H9 (cell line): Measurements from ENCODE around the gene LHFPL2. TPM values are rescaled to one million over a fixed set of nuclear protein-coding genes. Genes with fewer than 3 reads are reported as not detected.

ENCODE experiments used
- DNase-seq: peaks from one replicate; pipeline ENCODE4 v3.0.0-alpha.2; 2017
- H2AFZ ChIP-seq: one replicate; pipeline ENCODE4 v1.6.1; 2013; ENCODE audit warnings: mild to moderate bottlenecking, low read length, control low read depth, moderate library complexity
- H2AK5ac ChIP-seq: 2 replicates; pipeline ENCODE4 v1.6.1; 2013; ENCODE audit warnings: low read length, control low read depth, mixed read lengths; ENCODE audit not compliant: insufficient read length
- H2BK120ac ChIP-seq: one replicate; pipeline ENCODE4 v1.6.1; 2013; ENCODE audit warnings: low read depth, mild to moderate bottlenecking, low read length, control low read depth, inconsistent platforms; ENCODE audit not compliant: poor library complexity, severe bottlenecking
- H2BK12ac ChIP-seq: 2 replicates; pipeline ENCODE4 v1.6.1; 2013; ENCODE audit warnings: low read length, control low read depth, mixed read lengths, low read depth; ENCODE audit not compliant: insufficient read length
- H2BK15ac ChIP-seq: 2 replicates; pipeline ENCODE4 v1.6.1; 2013; ENCODE audit warnings: low read depth, low read length, control low read depth
- H2BK20ac ChIP-seq: one replicate; pipeline ENCODE4 v1.6.1; 2013; ENCODE audit warnings: low read depth, mild to moderate bottlenecking, low read length, control low read depth, inconsistent platforms; ENCODE audit not compliant: poor library complexity, severe bottlenecking
- H2BK5ac ChIP-seq: 2 replicates; pipeline ENCODE4 v1.6.1; 2013; ENCODE audit warnings: low read length, control low read depth, mixed read lengths; ENCODE audit not compliant: insufficient read length
- H3K14ac ChIP-seq: 2 replicates; pipeline ENCODE4 v1.6.1; 2013; ENCODE audit warnings: low read length, control low read depth; ENCODE audit not compliant: insufficient read depth
- H3K18ac ChIP-seq: 2 replicates; pipeline ENCODE4 v1.6.1; 2013; ENCODE audit warnings: low read depth, mild to moderate bottlenecking, mixed read lengths, low read length, control low read depth; ENCODE audit not compliant: insufficient read length
- H3K23ac ChIP-seq: 2 replicates; pipeline ENCODE4 v1.6.1; 2013; ENCODE audit warnings: low read length, control low read depth, mixed read lengths, low read depth; ENCODE audit not compliant: insufficient read length
- H3K23me2 ChIP-seq: 2 replicates; pipeline ENCODE4 v1.6.1; 2013; ENCODE audit warnings: low read depth, mild to moderate bottlenecking, mixed read lengths, low read length, control low read depth; ENCODE audit not compliant: insufficient read length, poor library complexity, severe bottlenecking
- H3K27ac ChIP-seq: 2 replicates; pipeline ENCODE4 v1.5.1; 2013; ENCODE audit warnings: low read length, control low read depth, mixed read lengths, low read depth; ENCODE audit not compliant: insufficient read length
- H3K27me3 ChIP-seq: 2 replicates; pipeline ENCODE4 v1.6.1; 2013; ENCODE audit warnings: low read length, control low read depth, inconsistent platforms; ENCODE audit not compliant: insufficient read depth
- H3K4ac ChIP-seq: 2 replicates; pipeline ENCODE4 v1.6.1; 2013; ENCODE audit warnings: low read depth, mild to moderate bottlenecking, control low read depth, inconsistent platforms, low read length, moderate library complexity
- H3K4me1 ChIP-seq: 2 replicates; pipeline ENCODE4 v1.6.1; 2013; ENCODE audit warnings: low read length, control low read depth, inconsistent platforms; ENCODE audit not compliant: insufficient read depth
- H3K4me2 ChIP-seq: 2 replicates; pipeline ENCODE4 v1.6.1; 2013; ENCODE audit warnings: low read length, control low read depth, mixed read lengths; ENCODE audit not compliant: insufficient read length, insufficient read depth
- H3K56ac ChIP-seq: 2 replicates; pipeline ENCODE4 v1.6.1; 2013; ENCODE audit warnings: low read depth, mild to moderate bottlenecking, mixed read lengths, low read length, control low read depth; ENCODE audit not compliant: insufficient read length
- H3K79me1 ChIP-seq: 2 replicates; pipeline ENCODE4 v1.6.1; 2013; ENCODE audit warnings: low read depth, mild to moderate bottlenecking, moderate library complexity, low read length, control low read depth, inconsistent platforms; ENCODE audit not compliant: insufficient read depth, poor library complexity, severe bottlenecking
- H3K79me2 ChIP-seq: 2 replicates; pipeline ENCODE4 v1.6.1; 2013; ENCODE audit warnings: low read length, control low read depth, inconsistent platforms; ENCODE audit not compliant: insufficient read depth
- H3K9ac ChIP-seq: 2 replicates; pipeline ENCODE4 v1.6.1; 2013; ENCODE audit warnings: low read length, control low read depth, mixed read lengths; ENCODE audit not compliant: insufficient read length; ENCODE audit errors: extremely low read depth
- H3K9me3 ChIP-seq: one replicate; pipeline ENCODE4 v1.6.1; 2013; ENCODE audit warnings: low read depth, low read length, inconsistent platforms; ENCODE audit not compliant: control insufficient read depth
- H3T11ph ChIP-seq: one replicate; pipeline ENCODE4 v1.6.1; 2013; ENCODE audit warnings: mild to moderate bottlenecking, low read length, control low read depth, inconsistent platforms
- H4K20me1 ChIP-seq: one replicate; pipeline ENCODE4 v1.6.1; 2013; ENCODE audit not compliant: control insufficient read depth, insufficient read length, insufficient read depth
- H4K5ac ChIP-seq: 2 replicates; pipeline ENCODE4 v1.6.1; 2013; ENCODE audit warnings: low read depth, mild to moderate bottlenecking, mixed read lengths, low read length, control low read depth; ENCODE audit not compliant: insufficient read length
- H4K8ac ChIP-seq: replicated peaks from 2 replicates; pipeline ENCODE4 v1.6.1; 2013; ENCODE audit warnings: low read length, control low read depth, mixed read lengths, low read depth; ENCODE audit not compliant: insufficient read length
- H4K91ac ChIP-seq: 2 replicates; pipeline ENCODE4 v1.6.1; 2013; ENCODE audit warnings: low read depth, mild to moderate bottlenecking, moderate library complexity, mixed read lengths, low read length, control low read depth; ENCODE audit not compliant: insufficient read length
- H3K27ac Mint-ChIP-seq, 3 experiments: 2 replicates in 2 of 3; 3 replicates in 1 of 3; pipeline ENCODE4 v1.8.0; 2020 to 2021; ENCODE audit warnings: mixed read lengths in 3 of 3, mild to moderate bottlenecking in 1 of 3, moderate library complexity in 1 of 3
- H3K27me3 Mint-ChIP-seq: 2 replicates; pipeline ENCODE4 v1.8.0; 2021; ENCODE audit warnings: low read depth, mild to moderate bottlenecking, moderate library complexity, mixed read lengths
- H3K36me3 Mint-ChIP-seq, 3 experiments: 2 replicates in 2 of 3; 3 replicates in 1 of 3; pipeline ENCODE4 v1.8.0; 2020 to 2021; ENCODE audit warnings: low read depth in 3 of 3, mixed read lengths in 3 of 3; ENCODE audit not compliant: insufficient read depth in 1 of 3
- H3K4me1 Mint-ChIP-seq, 2 experiments: 2 replicates each; pipeline ENCODE4 v1.8.0; 2020; ENCODE audit warnings: mixed read lengths in 2 of 2
- H3K4me3 Mint-ChIP-seq, 2 experiments: 2 replicates in 1 of 2; 3 replicates in 1 of 2; pipeline ENCODE4 v1.8.0; 2020 to 2021; ENCODE audit warnings: mild to moderate bottlenecking in 2 of 2, mixed read lengths in 2 of 2, moderate library complexity in 1 of 2
- H3K9me3 Mint-ChIP-seq, 2 experiments: 2 replicates in 1 of 2; 3 replicates in 1 of 2; pipeline ENCODE4 v1.8.0; 2020; ENCODE audit warnings: mild to moderate bottlenecking in 2 of 2, mixed read lengths in 2 of 2, moderate library complexity in 1 of 2
- CTCF ChIP-seq: fragments of 200-600 bp; sonication (generic); conservative IDR thresholded peaks from 3 replicates; pipeline ENCODE4 v1.8.0; 2021; ENCODE audit warnings: antibody characterized with exemption, mild to moderate bottlenecking
- WGBS: extraction: QIAGEN DNeasy Blood & Tissue Kit; methylation state at CpG from one replicate; pipeline ENCODE4 v1.1.7; 2013; ENCODE audit warnings: missing lambda C conversion rate, low lambda C conversion rate, mixed read lengths; ENCODE audit not compliant: insufficient read length; ENCODE audit errors: extremely low coverage; 5-methylcytosine and 5-hydroxymethylcytosine counted together
- total RNA-seq: library from RNA; stranded (reverse); gene quantifications from 2 replicates; pipeline ENCODE4 v1.2.1, GENCODE V29; 2021

Gene LHFPL2
- total RNA-seq, 1 experiment from 2014 or later = 26.3 TPM

GRCh38 chr5:78526049-78526525 lies 122.5 kb downstream of the LHFPL2 start:
- Histone ChIP-seq H4K5ac (no peak overlapping the region), H3K4me1 (peaks cover 4% of the 10 kb centered on the region; the same call in 1 of the 2 replicates), H4K91ac (no peak overlapping the region), H3K27me3 (no peaks in the 10 kb centered on the region), H3K18ac (no peak overlapping the region), H3T11ph (no peak overlapping the region), H3K9ac (no peak overlapping the region), H3K79me2 (no peaks in the 10 kb centered on the region; the same call in 1 of the 2 replicates), H3K23me2 (no peaks in the 10 kb centered on the region), H2BK5ac (no peak overlapping the region), H2BK120ac (no peak overlapping the region), H4K8ac (no peak overlapping the region), H3K56ac (no peak overlapping the region), H4K20me1 (no peaks in the 10 kb centered on the region), H3K23ac (no peak overlapping the region), H2AK5ac (no peak overlapping the region), H3K27ac (no peak overlapping the region), H3K79me1 (no peaks in the 10 kb centered on the region), H2BK12ac (no peak overlapping the region), H3K9me3 (no peaks in the 10 kb centered on the region), H3K4me2 (no peak overlapping the region), H3K14ac (no peak overlapping the region), H3K4ac (no peak overlapping the region), H2BK15ac (no peak overlapping the region), H2AFZ (no peak overlapping the region), H2BK20ac (no peak overlapping the region)
- no peaks in the 10 kb centered on the region for H3K9me3 Mint-ChIP-seq
- peaks cover 0 to 4% (median 0%) of the 10 kb centered on the region in 3 experiments; a peak in 3 of 7 replicates for H3K36me3 Mint-ChIP-seq
- no CpG with 5 or more reads among the region's 7 CpGs for WGBS
- no peak overlapping the region for H3K4me3 Mint-ChIP-seq
- DNase-seq = no peak
- peaks cover 14 to 19% of the 10 kb centered on the region in 2 experiments for H3K4me1 Mint-ChIP-seq
- peak overlapping the region in 2 of 3 experiments; percentile 19 to 86; a peak in 3 of 7 replicates for H3K27ac Mint-ChIP-seq
- H3K27me3 Mint-ChIP-seq = no peaks in the 10 kb centered on the region; the same call in 1 of the 2 replicates
- TF ChIP-seq CTCF = no peak
